HCT116 (cell line): Measurements from ENCODE around the gene GPR108.

Source experiments
- EZH2 ChIP-seq: fragments of 200-600 bp; sonication (generic); IDR thresholded peaks from 2 replicates; pipeline ENCODE4 v1.6.1; 2017; ENCODE audit warnings: antibody characterized with exemption, mixed run types
- TF ChIP-seq, protein P1 (sequence below): IDR thresholded peaks from 2 replicates; pipeline ENCODE4 v1.6.1; 2012

DNA sequence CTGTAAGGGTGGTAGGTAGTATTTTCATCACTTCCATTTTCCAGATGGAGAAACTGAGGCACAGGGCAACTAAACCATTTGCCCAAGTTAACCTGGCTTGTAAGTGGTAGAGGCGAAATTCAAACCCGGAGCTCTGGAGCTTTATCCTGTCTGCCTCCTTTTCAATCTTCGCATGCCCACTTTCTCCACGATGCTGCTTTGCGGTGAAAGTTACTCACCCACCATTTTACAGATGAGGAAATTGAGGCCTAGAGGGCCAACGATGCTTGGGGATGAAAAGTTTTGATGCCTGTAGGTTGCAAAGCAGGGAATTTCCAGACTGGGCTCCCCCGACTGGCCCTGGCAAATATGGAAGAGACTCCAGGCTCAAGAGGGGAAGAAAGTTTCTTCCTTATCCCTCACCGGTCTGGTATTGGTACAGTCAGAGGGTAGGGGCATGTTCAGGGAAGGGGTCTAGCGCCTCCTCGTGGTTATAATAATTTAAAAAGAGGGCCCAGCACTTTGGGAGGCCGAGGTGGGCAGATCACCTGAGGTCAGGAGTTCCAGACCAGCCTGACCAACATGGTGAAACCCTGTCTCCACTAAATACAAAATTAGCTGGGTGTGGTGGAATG, 31.7 kb upstream of the GPR108 start:
- TF ChIP-seq EZH2 = no peak
- TF ChIP-seq, protein P1, sequence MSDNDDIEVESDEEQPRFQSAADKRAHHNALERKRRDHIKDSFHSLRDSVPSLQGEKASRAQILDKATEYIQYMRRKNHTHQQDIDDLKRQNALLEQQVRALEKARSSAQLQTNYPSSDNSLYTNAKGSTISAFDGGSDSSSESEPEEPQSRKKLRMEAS = no peak
